Transverse colon (tissue), 4 donors: ENCODE results near the gene ELOVL3. TPM values are rescaled to one million over a fixed set of nuclear protein-coding genes. Genes with fewer than 3 reads are reported as not detected.

Source experiments
- DNase-seq: peaks from one replicate; pipeline ENCODE4 v3.0.0-alpha.2; 2019
- H3K27ac ChIP-seq, 4 donors: fragments of 200-600 bp; sonication (generic); 2 replicates each; pipeline ENCODE4 v1.5.1; 2016 to 2018; ENCODE audit warnings: inconsistent platforms in 4 of 4
- H3K27me3 ChIP-seq: fragments of 200-600 bp; sonication (generic); 2 replicates; pipeline ENCODE4 v1.5.1; 2017; ENCODE audit warnings: inconsistent platforms
- H3K36me3 ChIP-seq, 4 donors: fragments of 200-600 bp; sonication (generic); 2 replicates each; pipeline ENCODE4 v1.5.1; 2017 to 2019; ENCODE audit warnings: inconsistent platforms in 4 of 4
- H3K4me1 ChIP-seq, 4 donors: fragments of 200-600 bp; sonication (generic); 2 replicates each; pipeline ENCODE4 v1.5.1; 2017 to 2020; ENCODE audit warnings: inconsistent platforms in 4 of 4
- H3K4me3 ChIP-seq, 4 donors: fragments of 200-600 bp; sonication (generic); 1 replicate in 1 of 4; 2 replicates in 3 of 4; pipeline versions ENCODE4 v1.5.1 to v1.6.1; 2017 to 2019; ENCODE audit warnings: inconsistent platforms in 4 of 4
- H3K9me3 ChIP-seq, 2 donors: fragments of 200-600 bp; sonication (generic); 2 replicates each; pipeline ENCODE4 v1.5.1; 2017 to 2019; ENCODE audit warnings: inconsistent platforms in 2 of 2
- CTCF ChIP-seq, 5 experiments: fragments of 200-600 bp in 3 of 5; fragments of 450-650 bp in 2 of 5; sonication (generic) in 3 of 5; IDR thresholded peaks; 1 replicate in 2 of 5; 2 replicates in 3 of 5; pipeline ENCODE4 v1.5.1; 2016 to 2017; ENCODE audit warnings: antibody characterized with exemption in 5 of 5, inconsistent platforms in 3 of 5, mild to moderate bottlenecking in 2 of 5, moderate library complexity in 1 of 5
- EP300 ChIP-seq: sonication (generic); formaldehyde crosslinking; IDR thresholded peaks from one replicate; pipeline ENCODE4 v1.6.1; 2017; ENCODE audit warnings: antibody characterized with exemption, low read depth
- POLR2A ChIP-seq: fragments of 450-650 bp; IDR thresholded peaks from one replicate; pipeline ENCODE4 v1.6.1; 2016; ENCODE audit warnings: antibody characterized with exemption, mild to moderate bottlenecking, moderate library complexity
- POLR2AphosphoS5 ChIP-seq, 3 donors: sonication (generic); formaldehyde crosslinking; IDR thresholded peaks; one replicate each; pipeline ENCODE4 v1.6.1; 2016; ENCODE audit warnings: antibody characterized with exemption in 3 of 3
- WGBS, 2 donors: methylation state at CpG; one replicate each; pipeline ENCODE4 v1.1.5; 2018; ENCODE audit warnings: low coverage in 1 of 2; 5-methylcytosine and 5-hydroxymethylcytosine counted together
- in situ Hi-C, 4 donors: fragments of 200-750 bp; cut with MboI; loops; one replicate each; pipeline versions ENCODE4 v1.15.0 to v1.15.1; 2017; ENCODE audit warnings: low sequenced_read_pairs in 3 of 4, low pct_ligation_motif_present in 1 of 4, low pct_unique_long_range_greater_than_20kb in 1 of 4
- intact Hi-C: fragments of 100-400 bp; cut with DNase I; formaldehyde crosslinking; loops from one replicate; pipeline ENCODE4 v1.15.1; 2023; ENCODE audit warnings: low total_unique reads
- total RNA-seq, 4 donors: library from RNA; depleted of rRNA; stranded (reverse); fragments of >200 nt; gene quantifications; one replicate each; pipeline ENCODE4 v1.1.0, GENCODE V29; 2016

The ELOVL3 gene
- total RNA-seq, 4 donors from 2014 or later, result not detected

GRCh38 chr10:102236006-102236405, 9.9 kb downstream of the ELOVL3 start:
- no peak for DNase-seq
- intact Hi-C loops, result no loop called here
- 68% methylated on average over 8 of the region's 8 CpGs; no CpG with 5 or more reads in 1 of the 2 donors for WGBS, 2 donors
- Histone ChIP-seq H3K27ac (no peak overlapping the region), H3K9me3 (no peaks in the 10 kb centered on the region), H3K36me3 (no peaks in the 10 kb centered on the region), H3K4me3 (no peak overlapping the region), H3K4me1 (peaks cover 11 to 18% (median 16%) of the 10 kb centered on the region in 4 donors), H3K27me3 (peaks cover 86% of the 10 kb centered on the region)
- in situ Hi-C loops, result no loop called here
- TF ChIP-seq POLR2A (no peak), CTCF (IDR thresholded peaks at IDR 0.05) (no peak), EP300 (no peak), POLR2AphosphoS5 (IDR thresholded peaks at IDR 0.05) (no peak)

- no peaks in the 10 kb centered on the region for H3K9me3 ChIP-seq
- no peak overlapping the region for H3K27ac ChIP-seq
- intact Hi-C loops, result no loop called here
- DNase-seq, result no peak
- TF ChIP-seq POLR2A (no peak), CTCF (IDR thresholded peaks at IDR 0.05) (no peak)
- WGBS, 2 donors, result 50 to 69% methylated on average over 2 to 4 of the region's 4 CpGs
- H3K27me3 ChIP-seq, result peaks cover 77% of the 10 kb centered on the region
- peaks cover 13 to 21% (median 20%) of the 10 kb centered on the region in 4 donors for H3K4me1 ChIP-seq
- no peak overlapping the region for H3K4me3 ChIP-seq
- H3K36me3 ChIP-seq, result no peaks in the 10 kb centered on the region
- in situ Hi-C loops, result no loop called here
These were observed 11.7 kb downstream of the ELOVL3 start for GRCh38 chr10:102237711-102238252.

GRCh38 chr10:102240467-102241031, 14.4 kb downstream of the ELOVL3 start:
- intact Hi-C loops, result no loop called here
- peak overlapping the region; percentile 24 to 63 (median 44) for H3K4me3 ChIP-seq
- no peaks in the 10 kb centered on the region for H3K9me3 ChIP-seq
- no peak overlapping the region for H3K27ac ChIP-seq
- WGBS, 2 donors, result 39% methylated on average over 39 of the region's 39 CpGs; no CpG with 5 or more reads in 1 of the 2 donors
- no peak for TF ChIP-seq CTCF (IDR thresholded peaks at IDR 0.05)
- TF ChIP-seq EP300, result no peak
- TF ChIP-seq POLR2A, result no peak
- no peak for TF ChIP-seq POLR2AphosphoS5 (IDR thresholded peaks at IDR 0.05)
- DNase-seq, result no peak
- no peaks in the 10 kb centered on the region for H3K36me3 ChIP-seq
- in situ Hi-C loops, result no loop called here
- H3K27me3 ChIP-seq, result peaks cover 57% of the 10 kb centered on the region
- H3K4me1 ChIP-seq, result peaks cover 13 to 28% (median 26%) of the 10 kb centered on the region in 4 donors

- intact Hi-C loops, result no loop called here
- no peak for TF ChIP-seq EP300
- TF ChIP-seq POLR2AphosphoS5 (IDR thresholded peaks at IDR 0.05), result no peak
- TF ChIP-seq POLR2A, result no peak
- no peak for TF ChIP-seq CTCF (IDR thresholded peaks at IDR 0.05)
- Histone ChIP-seq H3K27ac (no peak overlapping the region), H3K4me1 (peaks cover 13 to 29% (median 27%) of the 10 kb centered on the region in 4 donors), H3K36me3 (no peaks in the 10 kb centered on the region), H3K4me3 (peak overlapping the region; percentile 24 to 63 (median 44)), H3K9me3 (no peaks in the 10 kb centered on the region), H3K27me3 (peaks cover 53% of the 10 kb centered on the region)
- DNase-seq, result no peak
- in situ Hi-C loops, result no loop called here
- 0 to 8% methylated on average over 9 to 19 of the region's 20 CpGs for WGBS, 2 donors
These were observed 14.9 kb downstream of the ELOVL3 start for GRCh38 chr10:102241032-102241443.
